WERI-Rb-1 (cell line): ENCODE data around the gene ITPR1.

Experiments
- DNase-seq: peaks from one replicate; pipeline ENCODE4 v3.0.0-alpha.2; 2020
- H3K27ac ChIP-seq: fragments of 250-450 bp; sonication (Bioruptor Pico); 2 replicates; pipeline ENCODE4 v1.5.1; 2020; ENCODE audit warnings: mild to moderate bottlenecking, moderate library complexity
- H3K27me3 ChIP-seq: fragments of 250-450 bp; sonication (Bioruptor Pico); 2 replicates; pipeline ENCODE4 v1.5.1; 2021; ENCODE audit warnings: mild to moderate bottlenecking, low read depth, moderate library complexity; ENCODE audit not compliant: insufficient read depth, severe bottlenecking
- H3K36me3 ChIP-seq: fragments of 250-450 bp; sonication (Bioruptor Pico); 2 replicates; pipeline ENCODE4 v1.5.1; 2020; ENCODE audit warnings: mild to moderate bottlenecking, moderate library complexity
- H3K4me3 ChIP-seq: 2 replicates; pipeline ENCODE4 v1.5.1; 2011; ENCODE audit warnings: low read depth, mild to moderate bottlenecking, control low read depth, low read length
- H3K9me3 ChIP-seq: fragments of 250-450 bp; sonication (Bioruptor Pico); 2 replicates; pipeline ENCODE4 v1.5.1; 2021; ENCODE audit warnings: mild to moderate bottlenecking, moderate library complexity; ENCODE audit not compliant: severe bottlenecking
- CTCF ChIP-seq: IDR thresholded peaks from 2 replicates; pipeline ENCODE4 v1.5.1; 2011; ENCODE audit warnings: low read depth, mild to moderate bottlenecking, control low read depth, inconsistent platforms, low read length

Gene ITPR1

GRCh38 chr3:4884888-4885287 is 391.7 kb downstream of the ITPR1 start:
- no peak overlapping the region for H3K27ac ChIP-seq
- DNase-seq, result no peak
- no peak for TF ChIP-seq CTCF
- H3K9me3 ChIP-seq, result peaks cover 4% of the 10 kb centered on the region
- H3K36me3 ChIP-seq, result no peaks in the 10 kb centered on the region
- no peaks in the 10 kb centered on the region for H3K27me3 ChIP-seq
- H3K4me3 ChIP-seq, result no peak overlapping the region

- Histone ChIP-seq H3K27me3 (no peaks in the 10 kb centered on the region), H3K4me3 (no peak overlapping the region), H3K36me3 (no peaks in the 10 kb centered on the region), H3K9me3 (peaks cover 4% of the 10 kb centered on the region), H3K27ac (no peak overlapping the region)
- DNase-seq, result no peak
- no peak for TF ChIP-seq CTCF
Observed at GRCh38 chr3:4885316-4885715, 392.2 kb downstream of the ITPR1 start.

GRCh38 chr3:4886448-4886847 is 393.3 kb downstream of the ITPR1 start:
- Histone ChIP-seq H3K9me3 (peaks cover 4% of the 10 kb centered on the region), H3K36me3 (no peaks in the 10 kb centered on the region), H3K4me3 (no peak overlapping the region), H3K27me3 (no peaks in the 10 kb centered on the region), H3K27ac (no peak overlapping the region)
- no peak for DNase-seq
- no peak for TF ChIP-seq CTCF

GRCh38 chr3:4887177-4887576 is 394.0 kb downstream of the ITPR1 start:
- no peak for DNase-seq
- no peak for TF ChIP-seq CTCF
- Histone ChIP-seq H3K27me3 (no peaks in the 10 kb centered on the region), H3K4me3 (no peak overlapping the region), H3K27ac (no peak overlapping the region), H3K9me3 (peaks cover 4% of the 10 kb centered on the region), H3K36me3 (no peaks in the 10 kb centered on the region)

- no peak overlapping the region for H3K4me3 ChIP-seq
- DNase-seq, result no peak
- no peaks in the 10 kb centered on the region for H3K9me3 ChIP-seq
- H3K36me3 ChIP-seq, result no peaks in the 10 kb centered on the region
- H3K27me3 ChIP-seq, result no peaks in the 10 kb centered on the region
- no peak for TF ChIP-seq CTCF
- no peak overlapping the region for H3K27ac ChIP-seq
Observed at GRCh38 chr3:4888913-4889846, 396.0 kb downstream of the ITPR1 start.
